HG02610 (cell line): ENCODE results near the gene CAMK2N1.

Source experiments
- ATAC-seq: cut with Tn5 transposase; IDR thresholded peaks from one replicate; pipeline ENCODE4 v1.9.1; 2021; ENCODE audit warnings: mild to moderate bottlenecking, moderate library complexity; ENCODE audit not compliant: unreplicated experiment

Gene CAMK2N1

GRCh38 chr1:20479840-20480239 is 6.2 kb downstream of the CAMK2N1 start:
- ATAC-seq, result no peak

GRCh38 chr1:20478057-20478635 is 7.9 kb downstream of the CAMK2N1 start:
- no peak for ATAC-seq

- ATAC-seq, result no peak
Observed at GRCh38 chr1:20477348-20478056, 8.5 kb downstream of the CAMK2N1 start.

GRCh38 chr1:20476265-20477038 is 9.6 kb downstream of the CAMK2N1 start:
- no peak for ATAC-seq

- ATAC-seq, result no peak
Observed at GRCh38 chr1:20474996-20475395, 11.0 kb downstream of the CAMK2N1 start.

GRCh38 chr1:20474333-20474975 is 11.6 kb downstream of the CAMK2N1 start:
- no peak for ATAC-seq

- no peak for ATAC-seq
Observed at GRCh38 chr1:20473894-20474293, 12.1 kb downstream of the CAMK2N1 start.

GRCh38 chr1:20472860-20473711 is 12.9 kb downstream of the CAMK2N1 start:
- no peak for ATAC-seq

GRCh38 chr1:20472121-20472520 is 13.9 kb downstream of the CAMK2N1 start:
- ATAC-seq, result no peak

- no peak for ATAC-seq
Observed at GRCh38 chr1:20470194-20470593, 15.8 kb downstream of the CAMK2N1 start.

- ATAC-seq, result no peak
Observed at GRCh38 chr1:20469406-20470076, 16.5 kb downstream of the CAMK2N1 start.

GRCh38 chr1:20466273-20466672 is 19.7 kb downstream of the CAMK2N1 start:
- ATAC-seq, result no peak

GRCh38 chr1:20465187-20465586 is 20.8 kb downstream of the CAMK2N1 start:
- ATAC-seq, result no peak

- ATAC-seq, result no peak
Observed at GRCh38 chr1:20463502-20463901, 22.5 kb downstream of the CAMK2N1 start.

- no peak for ATAC-seq
Observed at GRCh38 chr1:20462397-20462796, 23.6 kb downstream of the CAMK2N1 start.

GRCh38 chr1:20458717-20459116 is 27.3 kb downstream of the CAMK2N1 start:
- no peak for ATAC-seq

GRCh38 chr1:20454004-20454403 is 32.0 kb downstream of the CAMK2N1 start:
- no peak for ATAC-seq

- no peak for ATAC-seq
Observed at GRCh38 chr1:20449735-20450311, 36.2 kb downstream of the CAMK2N1 start.

GRCh38 chr1:20448671-20449071 is 37.3 kb downstream of the CAMK2N1 start:
- no peak for ATAC-seq

GRCh38 chr1:20447794-20448193 is 38.2 kb downstream of the CAMK2N1 start:
- ATAC-seq, result no peak
